Mesendoderm (in vitro differentiated cells): ENCODE data around the gene PSMC2.

ENCODE experiments used
- DNase-seq: peaks from one replicate; pipeline ENCODE4 v3.0.0; 2013
- H2AK5ac ChIP-seq: 2 replicates; pipeline ENCODE4 v1.6.1; 2013; ENCODE audit warnings: low read length, inconsistent platforms
- H2BK120ac ChIP-seq: 2 replicates; pipeline ENCODE4 v1.6.1; 2013; ENCODE audit warnings: low read depth, mild to moderate bottlenecking, low read length, moderate library complexity, mixed read lengths
- H2BK15ac ChIP-seq: replicated peaks from 2 replicates; pipeline ENCODE4 v1.6.1; 2013; ENCODE audit warnings: low read depth, mild to moderate bottlenecking, moderate library complexity
- H2BK5ac ChIP-seq: 2 replicates; pipeline ENCODE4 v1.6.1; 2013; ENCODE audit warnings: low read length, inconsistent platforms
- H3K18ac ChIP-seq: 2 replicates; pipeline ENCODE4 v1.6.1; 2013; ENCODE audit warnings: mild to moderate bottlenecking, low read length, mixed read lengths
- H3K23ac ChIP-seq: one replicate; pipeline ENCODE4 v1.6.1; 2013; ENCODE audit warnings: low read length
- H3K27ac ChIP-seq: 2 replicates; pipeline ENCODE4 v1.5.1; 2013; ENCODE audit warnings: low read depth, mild to moderate bottlenecking, inconsistent platforms, low read length, moderate library complexity
- H3K27me3 ChIP-seq: 2 replicates; pipeline ENCODE4 v1.6.1; 2013; ENCODE audit warnings: low read length, control low read depth, mild to moderate bottlenecking, inconsistent platforms; ENCODE audit not compliant: insufficient read depth, poor library complexity
- H3K36me3 ChIP-seq: 2 replicates; pipeline ENCODE4 v1.6.1; 2013; ENCODE audit warnings: low read length, inconsistent platforms; ENCODE audit not compliant: control insufficient read depth, insufficient read depth
- H3K4ac ChIP-seq: one replicate; pipeline ENCODE4 v1.6.1; 2013; ENCODE audit warnings: low read depth, mild to moderate bottlenecking, low read length, moderate library complexity
- H3K4me1 ChIP-seq: 2 replicates; pipeline ENCODE4 v1.6.1; 2013; ENCODE audit warnings: low read depth, low read length, inconsistent platforms; ENCODE audit not compliant: control insufficient read depth
- H3K4me2 ChIP-seq: 2 replicates; pipeline ENCODE4 v1.6.1; 2013; ENCODE audit warnings: low read length
- H3K4me3 ChIP-seq: 2 replicates; pipeline ENCODE4 v1.5.1; 2013; ENCODE audit warnings: mild to moderate bottlenecking, low read length
- H3K56ac ChIP-seq: one replicate; pipeline ENCODE4 v1.6.1; 2013; ENCODE audit warnings: low read length
- H3K79me1 ChIP-seq: 2 replicates; pipeline ENCODE4 v1.6.1; 2013; ENCODE audit warnings: low read length, inconsistent platforms
- H3K79me2 ChIP-seq: 2 replicates; pipeline ENCODE4 v1.6.1; 2013; ENCODE audit warnings: mild to moderate bottlenecking, low read length; ENCODE audit not compliant: control insufficient read depth, insufficient read depth
- H3K9ac ChIP-seq: 2 replicates; pipeline ENCODE4 v1.6.1; 2013; ENCODE audit warnings: low read length, inconsistent platforms
- H4K5ac ChIP-seq: one replicate; pipeline ENCODE4 v1.6.1; 2013; ENCODE audit warnings: low read length
- H4K8ac ChIP-seq: one replicate; pipeline ENCODE4 v1.6.1; 2013; ENCODE audit warnings: low read depth, mild to moderate bottlenecking, control low read depth, low read length, moderate library complexity
- WGBS: extraction: QIAGEN DNeasy Blood & Tissue Kit; methylation state at CpG from one replicate; pipeline ENCODE4 v1.1.7; 2013; ENCODE audit warnings: low lambda C conversion rate, missing lambda C conversion rate; ENCODE audit not compliant: insufficient coverage; ENCODE audit errors: extremely low coverage; 5-methylcytosine and 5-hydroxymethylcytosine counted together

The PSMC2 gene

DNA sequence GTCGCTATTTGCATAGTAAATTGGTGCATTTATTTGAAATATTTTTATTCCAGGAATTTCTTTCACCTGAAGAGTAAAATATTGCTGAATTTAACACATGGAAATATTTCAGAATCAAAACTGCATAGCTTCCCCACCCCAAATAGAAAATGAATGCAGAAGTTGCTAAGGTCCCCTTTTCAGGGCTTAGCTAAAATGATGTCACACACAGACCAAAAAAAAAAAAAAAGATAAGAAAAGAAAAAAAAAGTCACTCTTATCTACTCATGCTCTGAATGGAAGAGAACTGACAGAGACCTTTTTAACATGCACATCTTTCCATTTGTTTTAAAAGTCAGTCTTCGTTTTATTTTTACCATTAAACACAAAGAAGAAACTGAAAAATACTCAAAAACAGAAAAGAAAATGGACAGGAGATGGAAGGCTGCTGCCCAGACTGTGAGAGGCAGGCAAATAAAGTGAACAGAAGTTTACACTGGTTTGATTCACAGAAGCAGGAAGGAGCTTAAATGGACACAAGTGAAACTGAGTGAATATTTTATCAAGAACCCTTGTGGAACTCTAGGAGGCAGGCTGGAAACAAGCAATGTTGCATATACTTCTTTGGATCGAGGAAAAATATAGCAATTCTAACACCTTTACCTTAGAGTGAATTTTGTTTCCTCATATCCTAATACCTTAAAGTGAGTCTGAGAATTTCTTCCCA, 32.0 kb downstream of the PSMC2 start:
- Histone ChIP-seq H4K8ac (no peak overlapping the region), H3K27me3 (no peaks in the 10 kb centered on the region), H3K27ac (no peak overlapping the region), H2AK5ac (no peak overlapping the region), H3K36me3 (no peaks in the 10 kb centered on the region), H3K79me1 (no peaks in the 10 kb centered on the region), H3K23ac (no peak overlapping the region), H3K18ac (no peak overlapping the region), H2BK120ac (no peak overlapping the region), H3K4me1 (no peaks in the 10 kb centered on the region), H2BK15ac (no peak overlapping the region), H3K9ac (no peak overlapping the region), H2BK5ac (no peak overlapping the region), H3K79me2 (no peaks in the 10 kb centered on the region), H3K4ac (no peak overlapping the region), H3K56ac (no peak overlapping the region), H4K5ac (no peak overlapping the region), H3K4me3 (no peak overlapping the region), H3K4me2 (no peak overlapping the region)
- DNase-seq, result no peak
- WGBS, result no CpG with 5 or more reads among the region's 3 CpGs

DNA sequence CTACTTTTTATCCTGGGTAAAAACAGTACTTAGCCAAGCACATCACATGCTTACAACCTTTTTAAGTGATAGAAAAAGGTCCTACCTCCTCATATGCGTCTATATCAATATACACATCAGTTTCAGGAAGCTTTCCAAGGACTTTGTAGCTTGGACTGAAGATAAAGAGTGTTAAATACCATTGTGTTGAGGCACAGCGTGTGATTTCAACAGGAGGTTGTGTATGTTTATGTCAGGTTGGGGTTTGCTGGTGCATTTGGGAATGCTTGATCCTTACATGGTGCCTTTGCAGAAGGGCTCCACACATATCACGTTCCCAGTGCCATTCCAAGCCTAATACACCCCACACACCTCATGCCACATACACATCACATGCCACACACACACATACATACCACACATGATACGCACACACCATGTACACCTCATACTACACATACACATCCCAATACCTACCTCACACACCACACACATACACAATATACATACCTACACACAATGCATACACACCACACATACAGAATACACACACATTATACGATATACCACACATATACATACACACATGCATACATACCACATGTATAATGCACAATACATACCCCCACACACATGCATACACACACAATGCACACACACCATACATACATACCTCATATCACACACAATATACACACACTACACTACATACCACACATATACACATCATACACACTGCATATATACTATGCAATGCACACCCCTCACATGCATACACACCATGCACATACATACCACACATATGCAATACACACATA, 33.1 kb downstream of the PSMC2 start:
- H4K8ac ChIP-seq, result no peak overlapping the region
- no peak overlapping the region for H3K18ac ChIP-seq
- no peak overlapping the region for H2BK5ac ChIP-seq
- H3K9ac ChIP-seq, result no peak overlapping the region
- no peak overlapping the region for H3K4ac ChIP-seq
- H2BK15ac ChIP-seq, result no peak overlapping the region
- no peaks in the 10 kb centered on the region for H3K79me2 ChIP-seq
- WGBS, result 100% methylated on average over 2 of the region's 5 CpGs
- H3K56ac ChIP-seq, result no peak overlapping the region
- H2AK5ac ChIP-seq, result no peak overlapping the region
- no peak overlapping the region for H4K5ac ChIP-seq
- no peaks in the 10 kb centered on the region for H3K27me3 ChIP-seq
- DNase-seq, result peak; percentile 10
- no peak overlapping the region for H3K27ac ChIP-seq
- no peaks in the 10 kb centered on the region for H3K79me1 ChIP-seq
- no peak overlapping the region for H2BK120ac ChIP-seq
- H3K4me2 ChIP-seq, result no peak overlapping the region
- H3K23ac ChIP-seq, result no peak overlapping the region
- H3K36me3 ChIP-seq, result no peaks in the 10 kb centered on the region
- no peaks in the 10 kb centered on the region for H3K4me1 ChIP-seq
- H3K4me3 ChIP-seq, result no peak overlapping the region

DNA sequence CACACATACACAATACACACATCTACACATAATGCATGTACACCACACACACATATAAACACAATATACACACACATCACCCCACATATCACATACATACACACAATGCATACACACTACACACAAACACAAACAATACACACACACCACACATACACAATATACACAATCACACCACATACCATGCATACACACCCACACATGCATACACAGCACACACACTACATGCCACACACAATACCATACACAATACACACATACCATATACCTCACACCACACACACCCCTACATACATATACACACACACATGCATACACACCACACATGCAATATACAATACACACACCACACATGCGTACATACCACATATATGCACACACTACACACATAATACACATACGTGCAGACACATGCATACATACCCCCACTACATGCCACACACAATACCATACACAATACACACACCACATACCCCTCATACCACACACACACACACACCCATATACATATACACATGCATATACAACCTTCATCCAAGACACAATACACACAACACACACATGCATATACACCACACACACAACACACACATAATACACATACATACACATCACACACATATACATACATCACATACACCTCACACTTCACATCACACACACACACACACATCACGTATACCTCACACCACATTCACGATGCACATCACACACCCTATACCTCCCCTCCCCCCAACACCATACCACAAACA, 34.0 kb downstream of the PSMC2 start:
- Histone ChIP-seq H3K79me2 (no peaks in the 10 kb centered on the region), H4K8ac (no peak overlapping the region), H3K9ac (no peak overlapping the region), H2BK15ac (no peak overlapping the region), H3K4me3 (no peak overlapping the region), H3K4ac (no peak overlapping the region), H2BK5ac (no peak overlapping the region), H4K5ac (no peak overlapping the region), H3K56ac (no peak overlapping the region), H3K27ac (no peak overlapping the region), H3K4me1 (no peaks in the 10 kb centered on the region), H3K27me3 (no peaks in the 10 kb centered on the region), H3K18ac (no peak overlapping the region), H2AK5ac (no peak overlapping the region), H3K4me2 (no peak overlapping the region), H3K23ac (no peak overlapping the region), H3K36me3 (no peaks in the 10 kb centered on the region), H2BK120ac (no peak overlapping the region), H3K79me1 (no peaks in the 10 kb centered on the region)
- no peak for DNase-seq
- WGBS, result 100% methylated on average over 2 of the region's 4 CpGs

DNA sequence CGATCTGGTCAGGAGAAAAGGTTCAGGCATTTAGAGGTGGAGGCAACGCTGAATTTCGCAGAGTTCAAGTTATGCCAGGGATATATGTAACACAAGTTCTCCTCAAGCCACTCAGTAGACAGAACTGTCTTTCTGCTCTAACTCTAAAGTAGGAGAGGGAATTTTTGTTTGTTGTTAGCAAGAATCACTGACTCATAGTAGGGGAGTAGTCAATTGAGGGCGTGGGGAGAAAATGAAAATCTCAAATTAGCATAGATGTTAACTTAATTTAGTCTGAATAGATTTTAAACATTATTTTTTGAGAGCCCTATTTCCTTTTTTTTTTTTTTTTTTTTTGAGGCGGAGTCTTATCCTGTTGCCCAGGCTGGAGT, 34.6 kb downstream of the PSMC2 start:
- H3K18ac ChIP-seq, result no peak overlapping the region
- H3K4me2 ChIP-seq, result no peak overlapping the region
- H2BK120ac ChIP-seq, result no peak overlapping the region
- no peak overlapping the region for H4K8ac ChIP-seq
- no peak overlapping the region for H3K23ac ChIP-seq
- no peaks in the 10 kb centered on the region for H3K36me3 ChIP-seq
- DNase-seq, result no peak
- H4K5ac ChIP-seq, result no peak overlapping the region
- no peaks in the 10 kb centered on the region for H3K27me3 ChIP-seq
- no peak overlapping the region for H3K4ac ChIP-seq
- no peak overlapping the region for H3K9ac ChIP-seq
- H3K27ac ChIP-seq, result no peak overlapping the region
- H2AK5ac ChIP-seq, result no peak overlapping the region
- H3K79me2 ChIP-seq, result no peaks in the 10 kb centered on the region
- no peak overlapping the region for H2BK15ac ChIP-seq
- no peak overlapping the region for H2BK5ac ChIP-seq
- no peak overlapping the region for H3K4me3 ChIP-seq
- no peaks in the 10 kb centered on the region for H3K79me1 ChIP-seq
- 100% methylated on average over 1 of the region's 5 CpGs for WGBS
- H3K56ac ChIP-seq, result no peak overlapping the region
- no peaks in the 10 kb centered on the region for H3K4me1 ChIP-seq

DNA sequence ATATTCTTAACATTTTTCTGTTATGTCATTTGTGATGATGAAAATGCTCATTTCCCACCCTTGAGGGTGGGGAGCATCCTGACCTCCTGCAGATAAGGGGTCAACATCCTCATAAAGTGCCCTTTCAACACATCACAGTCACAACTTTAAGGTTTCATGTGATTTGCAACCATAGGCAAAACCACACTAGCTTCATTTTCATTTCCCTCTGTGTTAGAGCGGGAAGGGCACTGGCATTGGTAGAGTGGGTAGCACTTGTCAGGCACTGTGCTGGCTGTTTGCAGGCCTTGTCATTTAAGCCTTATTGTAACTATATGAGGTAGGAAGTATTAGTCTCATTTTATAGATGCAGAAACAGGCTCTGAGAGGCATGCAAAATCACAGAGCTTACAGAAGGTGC, 39.8 kb downstream of the PSMC2 start:
- H2BK15ac ChIP-seq, result no peak overlapping the region
- H3K27ac ChIP-seq, result no peak overlapping the region
- no CpG with 5 or more reads among the region's 1 CpG for WGBS
- H3K9ac ChIP-seq, result no peak overlapping the region
- no peaks in the 10 kb centered on the region for H3K4me1 ChIP-seq
- H3K4ac ChIP-seq, result no peak overlapping the region
- no peak for DNase-seq
- no peak overlapping the region for H2BK120ac ChIP-seq
- no peak overlapping the region for H2BK5ac ChIP-seq
- H4K8ac ChIP-seq, result no peak overlapping the region
- H4K5ac ChIP-seq, result no peak overlapping the region
- no peak overlapping the region for H3K18ac ChIP-seq
- H3K4me3 ChIP-seq, result no peak overlapping the region
- no peak overlapping the region for H3K23ac ChIP-seq
- H3K79me1 ChIP-seq, result no peaks in the 10 kb centered on the region
- no peak overlapping the region for H3K4me2 ChIP-seq
- H3K27me3 ChIP-seq, result no peaks in the 10 kb centered on the region
- H3K79me2 ChIP-seq, result no peaks in the 10 kb centered on the region
- no peaks in the 10 kb centered on the region for H3K36me3 ChIP-seq
- no peak overlapping the region for H2AK5ac ChIP-seq
- H3K56ac ChIP-seq, result no peak overlapping the region
